Tibial nerve (tissue), 4 donors: ENCODE data around the gene DAND5.

Experiments
- EP300 ChIP-seq, 2 donors: sonication (generic); formaldehyde crosslinking; IDR thresholded peaks; one replicate each; pipeline ENCODE4 v1.6.1; 2017; ENCODE audit warnings: antibody characterized with exemption in 2 of 2, mild to moderate bottlenecking in 1 of 2
- POLR2A ChIP-seq, 2 donors: fragments of 450-650 bp; IDR thresholded peaks; one replicate each; pipeline ENCODE4 v1.6.1; 2017; ENCODE audit warnings: antibody characterized with exemption in 2 of 2, mild to moderate bottlenecking in 2 of 2, moderate library complexity in 2 of 2
- TF ChIP-seq, protein P1 (sequence below), 5 experiments: fragments of 200-600 bp in 3 of 5; fragments of 450-650 bp in 2 of 5; sonication (generic) in 3 of 5; IDR thresholded peaks; one replicate each; pipeline ENCODE4 v1.5.1; 2016 to 2019; ENCODE audit warnings: antibody characterized with exemption in 5 of 5, mild to moderate bottlenecking in 3 of 5, moderate library complexity in 2 of 5

DNA sequence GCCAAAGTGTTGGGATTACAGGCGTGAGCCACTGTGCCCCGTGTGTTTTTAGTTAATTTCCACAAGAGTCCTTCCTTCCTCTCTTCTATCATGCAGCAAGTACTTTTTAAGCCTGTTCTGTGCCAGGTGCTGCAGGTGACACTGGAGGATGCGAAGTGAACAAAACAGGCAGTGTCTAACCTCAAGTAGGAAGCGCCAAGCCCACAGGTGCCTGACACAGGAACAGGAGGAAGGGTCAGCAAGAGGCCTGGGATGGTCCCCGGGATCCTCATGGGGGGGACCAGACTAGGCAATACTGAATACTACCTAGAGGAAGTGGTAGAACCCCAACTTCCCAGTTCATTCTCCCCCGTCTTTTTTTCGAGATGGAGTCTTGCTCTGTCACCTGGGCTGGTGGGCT, 32.8 kb upstream of the DAND5 start:
- TF ChIP-seq, protein P1, sequence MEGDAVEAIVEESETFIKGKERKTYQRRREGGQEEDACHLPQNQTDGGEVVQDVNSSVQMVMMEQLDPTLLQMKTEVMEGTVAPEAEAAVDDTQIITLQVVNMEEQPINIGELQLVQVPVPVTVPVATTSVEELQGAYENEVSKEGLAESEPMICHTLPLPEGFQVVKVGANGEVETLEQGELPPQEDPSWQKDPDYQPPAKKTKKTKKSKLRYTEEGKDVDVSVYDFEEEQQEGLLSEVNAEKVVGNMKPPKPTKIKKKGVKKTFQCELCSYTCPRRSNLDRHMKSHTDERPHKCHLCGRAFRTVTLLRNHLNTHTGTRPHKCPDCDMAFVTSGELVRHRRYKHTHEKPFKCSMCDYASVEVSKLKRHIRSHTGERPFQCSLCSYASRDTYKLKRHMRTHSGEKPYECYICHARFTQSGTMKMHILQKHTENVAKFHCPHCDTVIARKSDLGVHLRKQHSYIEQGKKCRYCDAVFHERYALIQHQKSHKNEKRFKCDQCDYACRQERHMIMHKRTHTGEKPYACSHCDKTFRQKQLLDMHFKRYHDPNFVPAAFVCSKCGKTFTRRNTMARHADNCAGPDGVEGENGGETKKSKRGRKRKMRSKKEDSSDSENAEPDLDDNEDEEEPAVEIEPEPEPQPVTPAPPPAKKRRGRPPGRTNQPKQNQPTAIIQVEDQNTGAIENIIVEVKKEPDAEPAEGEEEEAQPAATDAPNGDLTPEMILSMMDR (IDR thresholded peaks at IDR 0.05), result no peak
- TF ChIP-seq POLR2A (IDR thresholded peaks at IDR 0.05) (no peak), EP300 (IDR thresholded peaks at IDR 0.05) (no peak)
